ENCODE measurements around the gene GNA15. TPM values are rescaled to one million over a fixed set of nuclear protein-coding genes. Genes with fewer than 3 reads are reported as not detected.
"Not testable (repeated sequence)": the region's sequence is repeated elsewhere in the genome, so short reads cannot be mapped to it uniquely, and the experiment has no call there.

Gene GNA15
- polyA plus RNA-seq, 5 donors: 1.7 to 3.9 (median 2.3) TPM

DNA sequence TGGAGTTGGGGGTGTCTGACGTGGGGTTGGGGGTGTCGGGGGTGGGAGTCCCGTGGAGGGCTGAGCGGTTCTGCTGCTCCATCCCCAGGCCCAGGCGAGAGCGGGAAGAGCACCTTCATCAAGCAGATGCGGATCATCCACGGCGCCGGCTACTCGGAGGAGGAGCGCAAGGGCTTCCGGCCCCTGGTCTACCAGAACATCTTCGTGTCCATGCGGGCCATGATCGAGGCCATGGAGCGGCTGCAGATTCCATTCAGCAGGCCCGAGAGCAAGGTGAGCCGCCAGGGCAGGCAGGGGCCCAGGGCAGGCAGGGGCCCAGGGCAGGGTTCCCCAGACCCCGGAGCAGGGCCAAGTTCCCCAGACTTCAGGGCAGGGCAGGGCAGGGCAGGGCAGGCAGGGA is 12.7 kb downstream of the GNA15 start:
- DNase-seq: no peak

DNA sequence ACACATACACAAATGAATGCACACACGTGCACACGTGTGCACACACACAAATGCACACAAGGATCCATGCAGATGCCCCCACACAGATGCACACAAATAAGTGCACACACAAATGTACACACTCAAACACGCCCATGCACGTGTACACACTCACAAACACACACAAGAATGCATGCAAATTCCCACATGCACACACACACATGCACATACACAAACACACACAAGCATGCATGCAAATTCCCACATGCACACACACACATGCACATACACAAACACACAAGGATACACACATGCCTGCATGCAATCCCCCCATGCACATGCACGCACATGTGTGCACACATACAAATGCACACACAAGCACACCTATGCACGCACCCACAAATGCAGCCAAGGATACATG is 13.3 kb downstream of the GNA15 start:
- no peak for DNase-seq

DNA sequence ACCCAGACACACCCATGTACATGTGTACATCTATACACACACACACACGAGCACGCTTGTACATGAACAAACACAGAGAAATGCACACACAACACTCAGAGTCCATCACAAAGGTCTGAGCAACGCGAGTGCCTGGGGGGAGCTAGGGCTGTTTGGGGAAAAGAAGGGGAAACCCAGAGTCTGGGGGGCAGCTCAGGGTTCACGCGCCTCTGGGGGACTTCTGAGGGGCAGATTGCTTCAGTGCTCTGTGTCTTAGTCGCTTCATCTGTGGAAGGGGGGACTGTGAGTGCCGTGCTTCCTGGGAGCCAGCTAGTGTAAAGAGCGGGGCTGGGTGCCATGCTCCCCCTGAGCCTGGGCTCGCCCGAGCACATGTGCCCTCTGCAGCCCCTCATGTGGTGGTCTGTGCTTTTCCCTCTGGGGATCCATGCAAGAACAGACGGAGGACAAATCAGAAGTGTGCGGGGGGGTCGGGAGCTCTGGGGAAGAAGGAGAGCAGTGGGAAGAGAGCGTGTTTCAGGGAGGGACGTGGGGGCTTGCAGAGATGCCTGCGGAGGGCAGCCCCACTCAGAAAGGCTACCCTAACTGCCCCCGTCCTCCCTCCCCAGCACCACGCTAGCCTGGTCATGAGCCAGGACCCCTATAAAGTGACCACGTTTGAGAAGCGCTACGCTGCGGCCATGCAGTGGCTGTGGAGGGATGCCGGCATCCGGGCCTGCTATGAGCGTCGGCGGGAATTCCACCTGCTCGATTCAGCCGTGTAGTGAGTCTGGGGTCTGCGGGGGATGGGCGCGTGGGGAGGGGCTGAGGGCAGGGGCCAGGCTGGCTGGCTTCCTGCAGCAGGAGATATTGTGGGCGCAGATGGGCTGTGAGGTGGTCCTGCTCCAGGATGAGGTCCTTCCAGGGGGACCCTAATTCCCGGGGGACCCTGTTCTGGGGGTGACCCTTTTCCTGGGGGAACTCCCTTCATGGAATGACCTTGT is 14.0 kb downstream of the GNA15 start:
- DNase-seq: no peak

DNA sequence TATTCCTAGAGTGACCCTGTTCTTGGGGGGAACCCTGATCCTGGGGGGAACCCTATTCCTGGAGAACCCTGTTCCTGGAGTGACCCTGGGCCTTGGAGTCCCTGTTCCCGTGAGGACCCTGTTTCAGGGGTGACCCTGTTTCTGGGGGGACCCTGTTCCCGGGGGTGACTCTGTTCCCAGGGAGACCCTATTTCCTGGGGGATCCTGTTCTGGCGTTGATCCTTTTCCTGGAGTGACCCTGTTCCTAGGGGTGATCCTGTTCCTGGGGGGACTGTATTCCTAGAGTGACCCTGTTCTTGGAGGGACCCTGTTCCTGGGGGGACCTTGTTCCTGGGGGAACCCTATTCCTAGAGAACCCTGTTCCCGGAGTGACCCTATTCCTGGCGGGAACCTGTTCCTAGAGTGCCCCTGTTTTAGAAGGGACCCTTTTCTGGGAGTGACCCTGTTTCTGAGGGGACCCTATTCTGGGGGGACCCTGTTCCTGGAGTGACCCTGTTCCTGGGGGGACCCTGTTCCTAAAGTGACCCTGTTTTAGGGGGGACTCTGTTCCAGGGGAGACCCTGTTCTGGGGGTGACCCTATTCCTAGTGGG is 15.0 kb downstream of the GNA15 start:
- DNase-seq: no peak

DNA sequence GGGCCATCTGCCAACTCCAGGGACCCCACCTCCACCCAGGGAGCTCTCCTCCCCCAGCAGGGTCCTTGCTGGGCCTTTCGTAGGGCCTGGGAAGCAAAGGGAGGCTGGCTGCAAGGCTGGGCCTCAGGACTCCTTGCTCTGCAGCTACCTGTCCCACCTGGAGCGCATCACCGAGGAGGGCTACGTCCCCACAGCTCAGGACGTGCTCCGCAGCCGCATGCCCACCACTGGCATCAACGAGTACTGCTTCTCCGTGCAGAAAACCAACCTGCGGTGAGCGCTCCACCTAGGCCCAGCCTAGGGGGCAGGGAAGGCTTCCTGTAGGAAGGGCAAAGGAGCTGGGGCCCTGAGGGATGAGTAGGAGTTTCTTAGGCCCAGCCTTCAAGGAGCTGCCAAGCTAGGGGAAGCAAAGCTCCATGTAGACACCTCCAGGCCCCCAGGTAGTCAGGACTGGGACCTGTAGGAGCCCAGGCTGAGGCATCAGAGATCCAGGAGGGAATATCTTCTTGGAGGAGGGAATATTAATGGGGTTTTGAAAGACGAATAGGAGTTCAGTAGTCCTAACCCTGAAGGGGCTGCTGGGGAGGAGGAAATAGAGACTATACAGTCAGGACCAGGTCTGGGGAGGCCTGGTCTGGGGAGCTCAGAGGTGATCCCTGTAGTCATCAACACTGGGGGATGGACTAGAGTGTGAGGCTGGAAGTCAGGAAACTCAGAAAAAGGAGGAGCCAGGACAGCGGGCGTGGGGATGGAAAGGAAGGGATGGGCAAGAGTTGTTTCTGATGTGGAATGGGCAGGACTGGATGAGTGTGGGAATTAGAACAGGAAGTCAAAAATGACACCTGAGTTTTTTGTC is 16.0 kb downstream of the GNA15 start:
- no peak for DNase-seq

DNA sequence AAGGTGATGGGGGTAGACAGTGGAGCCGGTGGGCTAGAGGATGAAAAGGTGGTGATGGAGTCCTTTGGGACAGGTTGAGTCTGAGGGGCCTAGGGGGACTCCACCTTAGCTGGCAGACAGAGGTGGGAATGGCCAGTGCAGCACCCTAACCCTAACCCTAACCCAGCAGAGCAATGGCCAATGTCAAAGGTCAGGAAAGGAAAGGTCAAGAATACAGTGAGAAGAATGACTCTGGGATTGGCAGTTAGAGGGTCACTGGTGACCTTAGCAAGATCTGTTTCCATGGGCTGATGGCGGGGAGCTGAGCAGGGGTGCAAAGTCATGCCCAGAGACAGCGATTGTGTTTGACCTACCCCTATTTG is 16.6 kb downstream of the GNA15 start:
- DNase-seq: no peak

DNA sequence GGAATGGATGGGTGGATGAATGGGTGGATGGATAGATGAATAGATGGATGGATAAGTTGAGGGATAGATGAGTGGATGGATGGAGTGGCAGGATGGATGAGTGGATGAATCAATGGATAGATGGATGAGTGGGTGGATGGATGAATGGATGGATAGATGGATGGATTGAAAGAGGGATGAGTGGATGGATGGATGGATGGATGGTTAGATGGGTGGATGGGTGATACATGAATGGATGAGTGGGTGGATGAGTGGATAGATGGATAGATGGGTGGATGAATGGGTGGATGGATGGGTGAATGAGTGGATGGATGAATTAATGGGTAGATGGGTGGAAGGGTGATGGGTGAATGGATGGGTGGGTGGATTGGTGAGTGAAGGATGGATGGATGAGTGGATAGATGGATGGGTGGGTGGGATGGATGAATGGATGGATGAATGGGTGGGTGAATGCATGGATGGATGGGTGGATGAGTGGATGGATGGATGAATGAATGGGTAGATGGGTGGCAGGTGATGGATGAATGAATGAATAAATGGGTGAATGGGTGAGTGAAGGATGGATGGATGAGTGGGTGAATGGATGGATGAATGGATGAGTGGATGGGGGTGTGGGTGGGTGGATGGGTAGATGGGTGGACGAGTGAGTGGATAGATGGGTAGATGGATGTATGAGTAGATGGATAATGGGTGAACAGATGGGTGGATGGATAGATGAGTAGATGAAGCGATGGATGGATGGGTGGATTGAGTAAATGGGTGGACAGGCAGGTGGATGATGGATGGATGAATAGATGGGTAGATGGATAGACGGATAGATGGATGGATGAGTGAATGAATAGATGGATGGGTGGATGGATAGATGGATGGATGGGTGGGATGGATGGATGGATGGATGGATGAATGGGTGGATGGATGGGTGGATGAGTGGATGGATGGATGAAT is 17.7 kb downstream of the GNA15 start:
- DNase-seq: no peak

DNA sequence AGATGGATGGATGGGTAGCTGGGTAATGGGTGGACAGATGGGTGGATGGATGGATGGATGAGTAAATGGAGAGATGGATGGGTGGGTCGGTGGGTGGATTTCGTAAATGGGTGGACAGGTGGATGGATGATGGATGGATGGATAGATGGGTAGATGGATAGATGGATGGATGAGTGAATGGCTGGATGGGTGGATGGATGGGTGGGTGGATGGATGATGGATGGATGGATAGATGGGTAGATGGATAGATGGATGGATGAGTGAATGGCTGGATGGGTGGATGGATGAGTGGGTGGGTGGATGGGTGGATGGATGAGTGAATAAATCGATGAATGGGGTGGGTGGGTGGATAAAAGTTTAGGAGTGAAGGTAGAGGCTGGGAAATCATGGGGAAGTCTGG is 18.6 kb downstream of the GNA15 start:
- DNase-seq: not testable (repeated sequence)

DNA sequence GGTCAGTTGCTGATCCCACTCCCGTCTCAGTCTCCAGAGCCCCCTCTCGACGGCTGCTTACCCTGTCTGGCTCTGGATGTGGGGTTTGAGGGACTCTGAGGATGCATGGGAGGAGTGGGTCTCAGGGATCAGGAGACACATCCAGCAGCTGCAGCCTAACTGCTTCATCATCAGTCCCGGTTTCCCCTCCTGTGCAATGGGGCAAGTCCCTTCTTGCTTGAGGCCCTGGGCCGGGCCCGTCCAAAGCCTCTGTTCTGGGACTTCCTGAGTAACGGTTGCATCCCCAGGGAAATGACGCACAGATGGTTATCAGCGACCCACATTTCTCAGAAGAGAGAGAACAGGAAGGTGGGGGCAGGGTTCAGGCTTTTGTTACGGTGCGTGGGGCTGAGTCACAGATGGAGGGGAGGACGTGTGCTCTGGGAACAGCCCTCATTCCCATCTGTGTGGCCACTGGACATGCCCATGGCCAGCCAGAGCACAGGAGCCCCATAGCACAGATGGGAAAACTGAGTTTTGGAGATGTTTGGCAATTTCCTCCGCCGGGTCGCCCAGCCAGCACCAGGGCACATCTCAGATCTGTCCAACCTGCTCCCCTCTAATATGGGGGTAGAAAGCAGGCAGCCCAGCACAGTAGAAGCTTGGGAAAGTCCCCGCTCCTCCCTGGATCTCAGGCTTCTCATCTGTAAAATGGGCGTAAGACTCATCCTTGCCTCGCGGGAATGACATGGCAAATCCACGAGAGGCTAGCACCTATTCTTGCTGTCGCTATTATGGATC is 19.3 kb downstream of the GNA15 start:
- DNase-seq: no peak

DNA sequence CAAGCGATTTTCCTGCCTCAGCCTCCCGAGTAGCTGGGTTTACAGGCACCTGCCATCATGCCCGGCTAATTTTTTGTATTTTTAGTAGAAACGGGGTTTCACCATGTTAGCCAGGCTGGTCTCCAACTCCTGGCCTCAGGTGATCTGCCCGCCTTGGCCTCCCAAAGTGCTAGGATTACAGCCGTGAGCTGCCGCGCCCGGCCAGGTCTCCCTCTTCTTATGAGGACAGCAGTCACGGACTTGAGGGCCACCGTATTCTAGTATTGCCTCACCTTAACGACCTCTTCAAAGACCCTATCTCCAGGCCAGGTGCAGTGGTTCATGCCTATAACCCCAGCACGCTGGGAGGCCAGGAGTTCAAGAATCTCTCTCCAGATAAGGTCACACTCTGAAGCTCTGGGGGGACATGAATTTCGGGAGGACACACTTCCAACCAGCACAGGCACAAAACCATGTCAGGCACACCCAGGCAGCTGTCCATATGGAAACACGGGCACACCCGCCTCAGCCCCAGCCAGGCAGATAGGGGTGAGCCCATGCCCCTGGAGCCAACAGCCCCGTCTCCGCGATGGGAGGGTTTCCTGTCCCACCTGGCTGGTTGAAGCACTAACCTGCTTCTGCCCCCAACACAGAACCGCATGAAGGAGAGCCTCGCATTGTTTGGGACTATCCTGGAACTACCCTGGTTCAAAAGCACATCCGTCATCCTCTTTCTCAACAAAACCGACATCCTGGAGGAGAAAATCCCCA is 21.4 kb downstream of the GNA15 start:
- DNase-seq: no peak

DNA sequence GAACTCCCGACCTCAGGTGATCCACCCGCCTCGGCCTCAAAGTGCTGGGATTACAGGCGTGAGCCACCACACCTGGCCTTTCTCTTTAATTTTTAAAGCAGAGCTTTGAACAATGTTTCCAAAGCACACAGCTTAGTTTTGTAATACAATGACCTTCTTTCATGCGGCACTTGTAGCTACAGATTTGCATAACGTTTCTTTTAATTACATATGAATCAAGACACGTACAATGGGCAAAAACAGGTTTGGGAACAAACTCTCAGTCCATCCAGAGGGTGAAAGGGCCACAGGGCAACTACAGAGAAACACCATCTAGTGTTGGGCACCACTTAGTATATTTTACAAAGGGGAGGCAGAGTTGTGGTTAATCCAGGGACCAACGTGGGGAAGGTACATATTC is 23.7 kb downstream of the GNA15 start:
- DNase-seq: no peak

DNA sequence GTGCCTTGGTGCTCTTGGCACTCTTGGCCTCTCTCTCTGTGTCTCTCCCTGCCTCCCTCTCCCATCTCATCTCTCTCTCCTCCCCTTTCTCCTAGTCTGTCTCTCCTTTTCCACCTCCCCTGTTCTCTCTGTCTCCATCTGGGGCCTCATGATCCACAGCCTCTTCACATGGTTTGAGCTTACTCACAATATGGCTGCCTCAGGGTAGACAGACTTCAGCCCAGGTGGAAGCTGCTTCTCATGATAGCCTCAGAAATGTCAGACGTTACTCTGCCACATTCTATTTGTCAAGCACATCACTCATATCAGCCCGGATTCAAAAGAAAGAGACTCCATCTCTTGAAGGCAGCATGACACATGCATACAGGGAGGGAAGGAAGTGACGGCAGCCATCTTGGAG is 24.4 kb downstream of the GNA15 start:
- no peak for DNase-seq

DNA sequence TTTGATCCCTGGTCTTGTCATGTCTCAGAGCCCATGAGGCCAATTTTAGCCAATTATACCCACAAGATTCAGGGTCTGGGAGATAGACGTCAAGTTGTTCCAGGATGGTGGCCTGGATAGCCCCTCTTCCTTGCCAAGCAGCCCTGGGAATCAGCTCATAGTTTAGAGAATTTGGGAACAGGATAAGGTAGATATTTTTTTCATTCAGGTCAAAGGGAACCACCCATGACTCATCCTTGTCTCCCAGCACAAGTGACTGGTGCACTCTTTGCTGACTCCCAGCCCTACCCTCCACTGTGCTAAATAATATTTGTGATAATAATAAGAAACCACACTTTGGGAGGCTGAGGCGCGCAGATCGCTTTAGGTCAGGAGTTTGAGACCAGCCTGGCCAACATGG is 25.6 kb downstream of the GNA15 start:
- DNase-seq: no peak

DNA sequence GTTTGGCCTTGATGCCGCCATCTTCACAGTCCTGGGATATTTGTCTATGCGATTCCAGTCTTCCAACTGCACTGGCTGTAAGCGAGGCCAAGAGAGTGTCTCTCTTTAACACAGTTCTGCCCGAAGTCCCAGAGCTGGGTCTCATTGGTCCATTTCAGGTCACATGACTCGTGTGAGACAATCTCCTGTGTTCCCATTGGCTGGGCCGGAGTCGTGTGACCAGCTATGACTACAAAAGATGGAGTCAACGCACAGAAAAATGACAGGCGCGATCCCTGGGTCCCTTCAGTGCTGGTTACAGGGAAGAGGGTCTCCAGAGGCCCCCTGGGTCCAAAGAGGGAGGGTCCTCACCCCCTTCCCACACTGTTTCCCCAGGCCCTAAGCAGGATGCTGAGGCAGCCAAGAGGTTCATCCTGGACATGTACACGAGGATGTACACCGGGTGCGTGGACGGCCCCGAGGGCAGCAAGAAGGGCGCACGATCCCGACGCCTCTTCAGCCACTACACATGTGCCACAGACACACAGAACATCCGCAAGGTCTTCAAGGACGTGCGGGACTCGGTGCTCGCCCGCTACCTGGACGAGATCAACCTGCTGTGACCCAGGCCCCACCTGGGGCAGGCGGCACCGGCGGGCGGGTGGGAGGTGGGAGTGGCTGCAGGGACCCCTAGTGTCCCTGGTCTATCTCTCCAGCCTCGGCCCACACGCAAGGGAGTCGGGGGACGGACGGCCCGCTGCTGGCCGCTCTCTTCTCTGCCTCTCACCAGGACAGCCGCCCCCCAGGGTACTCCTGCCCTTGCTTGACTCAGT is 26.8 kb downstream of the GNA15 start:
- DNase-seq: no peak

DNA sequence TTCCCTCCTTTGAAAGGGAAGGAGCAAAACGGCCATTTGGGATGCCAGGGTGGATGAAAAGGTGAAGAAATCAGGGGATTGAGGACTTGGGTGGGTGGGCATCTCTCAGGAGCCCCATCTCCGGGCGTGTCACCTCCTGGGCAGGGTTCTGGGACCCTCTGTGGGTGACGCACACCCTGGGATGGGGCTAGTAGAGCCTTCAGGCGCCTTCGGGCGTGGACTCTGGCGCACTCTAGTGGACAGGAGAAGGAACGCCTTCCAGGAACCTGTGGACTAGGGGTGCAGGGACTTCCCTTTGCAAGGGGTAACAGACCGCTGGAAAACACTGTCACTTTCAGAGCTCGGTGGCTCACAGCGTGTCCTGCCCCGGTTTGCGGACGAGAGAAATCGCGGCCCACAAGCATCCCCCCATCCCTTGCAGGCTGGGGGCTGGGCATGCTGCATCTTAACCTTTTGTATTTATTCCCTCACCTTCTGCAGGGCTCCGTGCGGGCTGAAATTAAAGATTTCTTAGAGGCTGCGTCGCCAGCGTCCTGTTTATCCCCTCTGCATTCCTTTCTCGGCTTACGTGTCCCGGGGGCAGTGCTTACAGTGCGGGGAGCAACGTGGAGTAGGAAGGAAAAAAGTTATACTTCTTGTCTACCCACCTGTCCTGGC is 27.5 kb downstream of the GNA15 start:
- DNase-seq: peak in 1 of 2 donors; percentile 55

DNA sequence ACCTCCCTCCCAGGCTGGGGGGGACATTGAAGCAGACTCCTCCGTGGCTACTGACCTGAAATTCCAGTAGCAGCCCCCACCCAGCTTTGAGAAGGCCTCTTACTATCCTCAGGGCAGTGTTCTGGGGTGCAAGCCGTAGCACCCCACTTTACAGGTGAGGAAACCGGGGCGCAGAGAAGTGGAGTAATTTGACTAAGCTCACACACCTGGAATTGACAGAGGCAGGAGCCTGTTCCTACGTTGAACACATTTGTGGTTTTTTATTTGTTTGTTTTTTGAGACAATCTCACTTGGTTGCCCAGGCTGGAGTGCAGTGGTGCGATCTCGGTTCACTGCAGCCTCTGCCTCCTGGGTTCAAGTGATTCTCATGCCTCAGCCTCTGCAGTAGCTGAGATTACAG is 28.1 kb downstream of the GNA15 start:
- DNase-seq: no peak

DNA sequence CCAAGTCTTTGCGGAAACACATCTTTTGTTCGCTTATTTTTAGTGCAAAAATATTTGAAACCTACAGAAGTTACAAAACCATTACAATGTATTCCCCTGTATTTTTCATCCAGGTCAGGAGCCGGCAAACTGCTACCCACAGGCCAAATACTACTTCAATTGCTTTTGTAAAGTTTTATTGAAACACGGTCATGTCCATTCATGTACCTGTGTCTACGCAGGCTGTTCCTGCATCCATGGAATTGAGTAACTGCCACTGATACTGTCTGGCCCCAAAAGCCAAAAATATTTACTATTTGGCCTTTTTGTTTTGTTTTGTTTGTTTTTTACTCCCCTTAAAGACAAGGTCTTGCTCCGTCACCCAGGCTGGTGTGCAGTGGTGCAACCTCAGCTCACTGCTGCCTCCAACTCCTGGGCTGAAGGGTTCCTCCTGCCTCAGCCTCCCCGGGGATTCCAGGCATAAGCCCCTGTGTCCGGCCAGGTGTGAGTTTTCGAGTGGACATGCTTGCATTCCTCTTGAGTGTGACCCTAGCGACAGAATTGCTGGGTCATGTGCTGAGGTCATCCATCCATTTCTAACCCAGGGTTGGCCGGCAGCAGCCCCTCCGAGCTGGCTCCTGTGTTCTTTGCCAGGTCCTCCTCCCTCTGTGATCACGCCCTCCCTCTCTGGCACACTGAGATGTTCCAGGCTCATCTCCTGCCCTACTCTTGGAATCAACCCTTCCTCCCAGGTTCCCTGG is 31.9 kb downstream of the GNA15 start:
- no peak for DNase-seq
